DND-41 (cell line): ENCODE data around the gene PSTPIP2.
"Not testable (repeated sequence)": the region's sequence is repeated elsewhere in the genome, so short reads cannot be mapped to it uniquely, and the experiment has no call there.

ENCODE experiments used
- ATAC-seq: fragments of 200-7000 bp; cut with Tn5 transposase; 3 replicates; pipeline ENCODE4 v1.9.1; 2021; ENCODE audit warnings: low read depth; ENCODE audit not compliant: insufficient read depth
- DNase-seq: peaks from one replicate; pipeline ENCODE4 v3.0.0-alpha.2; 2020
- H2AFZ ChIP-seq: 2 replicates; pipeline ENCODE4 v1.6.0; 2012; ENCODE audit warnings: low read depth, low read length
- H3K27ac ChIP-seq: 2 replicates; pipeline ENCODE4 v1.5.1; 2012; ENCODE audit warnings: low read length, inconsistent platforms
- H3K27me3 ChIP-seq: fragments of 200-600 bp; sonication (generic); 2 replicates; pipeline ENCODE4 v1.6.0; 2012; ENCODE audit warnings: low read length, mild to moderate bottlenecking, inconsistent platforms; ENCODE audit not compliant: insufficient read depth, poor library complexity
- H3K36me3 ChIP-seq: 2 replicates; pipeline ENCODE4 v1.5.1; 2012; ENCODE audit warnings: low read length, inconsistent platforms; ENCODE audit not compliant: insufficient read depth
- H3K4me1 ChIP-seq: 2 replicates; pipeline ENCODE4 v1.5.1; 2012; ENCODE audit warnings: mild to moderate bottlenecking, low read length; ENCODE audit not compliant: insufficient read depth
- H3K4me2 ChIP-seq: 2 replicates; pipeline ENCODE4 v1.6.0; 2012; ENCODE audit warnings: mild to moderate bottlenecking, moderate library complexity, low read length, inconsistent platforms; ENCODE audit not compliant: insufficient read depth
- H3K4me3 ChIP-seq, 2 experiments: fragments of 200-600 bp in 1 of 2; shearing (Covaris generic) in 1 of 2; 2 replicates each; pipeline ENCODE4 v1.5.1; 2012 to 2016; ENCODE audit warnings: inconsistent platforms in 2 of 2, low read length in 2 of 2, mild to moderate bottlenecking in 2 of 2, low read depth in 1 of 2, moderate library complexity in 1 of 2
- H3K79me2 ChIP-seq: 2 replicates; pipeline ENCODE4 v1.6.0; 2012; ENCODE audit warnings: low read length, inconsistent platforms; ENCODE audit not compliant: insufficient read depth
- H3K9ac ChIP-seq: 2 replicates; pipeline ENCODE4 v1.6.0; 2012; ENCODE audit warnings: low read depth, mild to moderate bottlenecking, inconsistent platforms, low read length, moderate library complexity
- H3K9me3 ChIP-seq: 2 replicates; pipeline ENCODE4 v1.5.1; 2012; ENCODE audit warnings: low read length, moderate library complexity, mild to moderate bottlenecking, inconsistent platforms; ENCODE audit not compliant: insufficient read depth, severe bottlenecking
- H4K20me1 ChIP-seq: 2 replicates; pipeline ENCODE4 v1.6.0; 2012; ENCODE audit warnings: low read length; ENCODE audit not compliant: insufficient read depth
- EZH2 ChIP-seq: IDR thresholded peaks from 3 replicates; pipeline ENCODE4 v1.6.1; 2012; ENCODE audit warnings: borderline replicate concordance, low read depth, mild to moderate bottlenecking, moderate library complexity, low read length, inconsistent platforms; ENCODE audit not compliant: severe bottlenecking
- TF ChIP-seq, protein P1 (sequence below): IDR thresholded peaks from 2 replicates; pipeline ENCODE4 v1.5.1; 2012; ENCODE audit warnings: borderline replicate concordance, low read length, moderate library complexity, mild to moderate bottlenecking; ENCODE audit not compliant: poor library complexity, severe bottlenecking; ENCODE audit errors: extremely low read depth

PSTPIP2 gene

DNA sequence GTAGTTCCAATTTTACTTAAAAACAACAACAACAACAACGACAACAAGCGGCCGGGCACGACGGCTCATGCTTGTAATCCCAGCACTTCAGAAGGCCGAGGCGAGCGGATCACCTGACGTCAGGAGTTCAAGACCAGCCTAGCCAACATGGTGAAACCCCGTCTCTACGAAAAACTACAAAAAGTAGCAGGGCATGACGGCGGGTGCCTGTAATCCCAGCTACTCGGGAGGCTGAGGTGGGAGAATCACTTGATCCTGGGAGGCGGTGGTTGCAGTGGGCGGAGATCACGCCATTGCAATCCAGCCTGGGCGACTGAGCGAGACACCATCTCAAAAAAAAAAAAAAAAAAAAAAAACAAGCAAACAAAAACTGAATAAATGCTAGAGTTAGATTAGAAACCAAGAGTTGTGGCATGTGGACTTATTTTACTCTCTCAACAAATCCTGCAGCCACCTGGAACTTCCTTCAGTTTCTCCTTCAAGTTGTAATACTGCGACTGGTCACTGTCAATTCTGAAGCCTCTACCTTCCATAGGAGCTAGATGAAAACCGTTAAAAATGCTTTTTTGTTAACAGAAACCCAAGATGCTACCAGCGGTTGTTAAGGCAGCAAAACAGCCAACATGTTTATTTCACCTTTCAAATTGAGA, 24.7 kb upstream of the PSTPIP2 start:
- Histone ChIP-seq H4K20me1 (peaks cover 23% of the 10 kb centered on the region; the same call in 1 of the 2 replicates), H3K4me2 (peak overlapping the region; percentile 68), H3K9me3 (no peaks in the 10 kb centered on the region), H2AFZ (no peak overlapping the region), H3K27ac (peak overlapping the region; percentile 91), H3K4me1 (peaks cover 50% of the 10 kb centered on the region), H3K36me3 (peaks cover 39% of the 10 kb centered on the region), H3K9ac (peak overlapping the region; percentile 73), H3K79me2 (peaks cover 74% of the 10 kb centered on the region), H3K27me3 (no peaks in the 10 kb centered on the region), H3K4me3 (peak overlapping the region; percentile 68 to 89)
- DNase-seq (peak; percentile 29), ATAC-seq (no peak)
- TF ChIP-seq, protein P1, sequence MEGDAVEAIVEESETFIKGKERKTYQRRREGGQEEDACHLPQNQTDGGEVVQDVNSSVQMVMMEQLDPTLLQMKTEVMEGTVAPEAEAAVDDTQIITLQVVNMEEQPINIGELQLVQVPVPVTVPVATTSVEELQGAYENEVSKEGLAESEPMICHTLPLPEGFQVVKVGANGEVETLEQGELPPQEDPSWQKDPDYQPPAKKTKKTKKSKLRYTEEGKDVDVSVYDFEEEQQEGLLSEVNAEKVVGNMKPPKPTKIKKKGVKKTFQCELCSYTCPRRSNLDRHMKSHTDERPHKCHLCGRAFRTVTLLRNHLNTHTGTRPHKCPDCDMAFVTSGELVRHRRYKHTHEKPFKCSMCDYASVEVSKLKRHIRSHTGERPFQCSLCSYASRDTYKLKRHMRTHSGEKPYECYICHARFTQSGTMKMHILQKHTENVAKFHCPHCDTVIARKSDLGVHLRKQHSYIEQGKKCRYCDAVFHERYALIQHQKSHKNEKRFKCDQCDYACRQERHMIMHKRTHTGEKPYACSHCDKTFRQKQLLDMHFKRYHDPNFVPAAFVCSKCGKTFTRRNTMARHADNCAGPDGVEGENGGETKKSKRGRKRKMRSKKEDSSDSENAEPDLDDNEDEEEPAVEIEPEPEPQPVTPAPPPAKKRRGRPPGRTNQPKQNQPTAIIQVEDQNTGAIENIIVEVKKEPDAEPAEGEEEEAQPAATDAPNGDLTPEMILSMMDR = no peak
- TF ChIP-seq EZH2 = no peak

DNA sequence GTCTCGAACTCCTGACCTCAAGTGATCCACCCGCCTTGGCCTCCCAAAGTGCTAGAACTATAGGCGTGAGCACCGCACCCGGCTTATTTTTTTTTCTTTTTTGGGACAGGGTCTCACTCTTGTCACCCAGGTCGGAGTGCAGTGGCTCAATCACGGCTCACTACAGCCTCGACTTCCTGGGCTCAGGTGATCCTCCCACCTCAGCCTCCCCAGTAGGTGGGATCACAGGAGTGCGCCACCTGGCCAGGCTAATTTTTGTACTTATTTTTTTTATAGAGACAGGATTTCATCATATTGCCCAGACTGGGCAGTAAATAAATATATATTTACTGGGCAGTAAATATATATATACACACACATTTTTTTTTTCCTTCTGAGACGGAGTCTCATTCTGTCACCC, 23.5 kb upstream of the PSTPIP2 start:
- no peak overlapping the region for H3K4me3 ChIP-seq
- H2AFZ ChIP-seq = no peak overlapping the region
- DNase-seq (no peak), ATAC-seq (no peak)
- H3K36me3 ChIP-seq = peaks cover 52% of the 10 kb centered on the region
- H3K9ac ChIP-seq = 0 out of 2 replicates have a peak overlapping the region, but pooled peaks have one; percentile 73
- H3K27me3 ChIP-seq = no peaks in the 10 kb centered on the region
- H3K9me3 ChIP-seq = no peaks in the 10 kb centered on the region
- H3K27ac ChIP-seq = no peak overlapping the region
- peaks cover 26% of the 10 kb centered on the region; the same call in 1 of the 2 replicates for H4K20me1 ChIP-seq
- H3K4me1 ChIP-seq = peaks cover 50% of the 10 kb centered on the region
- H3K4me2 ChIP-seq = peak overlapping the region; percentile 68
- H3K79me2 ChIP-seq = peaks cover 87% of the 10 kb centered on the region
- TF ChIP-seq, protein P1 = no peak
- TF ChIP-seq EZH2 = no peak

DNA sequence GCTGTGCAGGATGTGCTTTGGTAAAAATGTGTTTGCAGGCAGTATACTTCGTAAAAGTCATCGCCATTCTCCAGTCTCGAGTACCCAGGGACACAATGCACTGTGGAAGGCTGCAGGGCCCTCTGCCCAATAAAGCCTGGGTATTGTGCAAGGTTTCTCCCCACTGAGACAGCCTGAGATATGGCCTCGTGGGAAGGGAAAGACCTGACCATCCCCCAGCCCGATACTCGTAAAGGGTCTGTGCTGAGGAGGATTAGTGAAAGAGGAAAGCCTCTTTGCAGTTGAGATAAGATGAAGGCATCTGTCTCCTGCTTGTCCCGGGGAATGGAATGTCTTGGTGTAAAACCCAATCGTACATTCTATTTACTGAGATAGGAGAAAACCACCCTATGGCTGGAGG, 16.4 kb upstream of the PSTPIP2 start:
- not testable (repeated sequence) for H2AFZ ChIP-seq, H3K27ac ChIP-seq, H3K4me2 ChIP-seq, DNase-seq, H3K9me3 ChIP-seq, ATAC-seq, H3K9ac ChIP-seq, H3K27me3 ChIP-seq, H3K4me1 ChIP-seq, H3K4me3 ChIP-seq
- Histone ChIP-seq H3K36me3 (peaks cover 98% of the 10 kb centered on the region), H4K20me1 (peaks cover 27% of the 10 kb centered on the region), H3K79me2 (peaks cover 46% of the 10 kb centered on the region)

DNA sequence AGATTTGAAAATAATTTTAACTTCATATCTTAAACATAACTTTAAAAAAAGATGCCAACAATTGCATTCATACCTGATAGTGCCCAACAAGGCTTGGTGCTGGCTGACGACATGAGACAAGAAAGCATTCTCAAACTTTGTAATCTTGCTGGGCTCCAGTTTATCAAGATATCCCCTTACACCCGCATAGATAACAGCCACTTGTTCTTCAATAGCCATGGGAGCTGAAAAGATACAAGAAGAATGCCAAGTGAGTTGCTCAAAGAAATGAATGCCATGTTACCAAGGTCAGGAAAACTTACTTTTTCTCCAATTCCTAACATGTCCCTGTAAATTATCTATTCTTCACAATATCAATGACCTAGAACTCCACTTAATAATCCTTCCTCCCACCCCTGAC, 12.4 kb upstream of the PSTPIP2 start:
- no peak overlapping the region for H3K4me3 ChIP-seq
- no peaks in the 10 kb centered on the region for H3K4me1 ChIP-seq
- H3K27me3 ChIP-seq = no peaks in the 10 kb centered on the region
- no peak overlapping the region for H3K27ac ChIP-seq
- H2AFZ ChIP-seq = no peak overlapping the region
- H3K79me2 ChIP-seq = peaks cover 8% of the 10 kb centered on the region; the same call in 1 of the 2 replicates
- no peak overlapping the region for H3K4me2 ChIP-seq
- peaks cover 9% of the 10 kb centered on the region for H4K20me1 ChIP-seq
- no peak overlapping the region for H3K9ac ChIP-seq
- no peak for DNase-seq
- no peaks in the 10 kb centered on the region for H3K9me3 ChIP-seq
- TF ChIP-seq EZH2 = no peak
- TF ChIP-seq, protein P1 = no peak
- no peak for ATAC-seq
- peaks cover 95% of the 10 kb centered on the region for H3K36me3 ChIP-seq
